Upper lobe of right lung (tissue), 1 donor: ENCODE results near the gene CAMSAP2. TPM values are rescaled to one million over a fixed set of nuclear protein-coding genes. Genes with fewer than 3 reads are reported as not detected.

Experiments used
- ATAC-seq: fragments of 200-7000 bp; cut with Tn5 transposase; one replicate; pipeline ENCODE4 v1.9.1; 2020; ENCODE audit warnings: mild to moderate bottlenecking, moderate library complexity
- DNase-seq: peaks from one replicate; pipeline ENCODE4 v3.0.0-alpha.2; 2020
- H3K27ac ChIP-seq: fragments of 200-600 bp; one replicate; pipeline ENCODE4 v1.8.0; 2022
- H3K27me3 ChIP-seq: fragments of 200-600 bp; one replicate; pipeline ENCODE4 v1.8.0; 2022; ENCODE audit warnings: mild to moderate bottlenecking
- H3K36me3 ChIP-seq: fragments of 200-600 bp; one replicate; pipeline ENCODE4 v1.8.0; 2022
- H3K4me1 ChIP-seq: fragments of 200-600 bp; one replicate; pipeline ENCODE4 v1.8.0; 2022
- H3K4me3 ChIP-seq: fragments of 200-600 bp; one replicate; pipeline ENCODE4 v1.8.0; 2022; ENCODE audit warnings: mild to moderate bottlenecking
- H3K9me3 ChIP-seq: fragments of 200-600 bp; one replicate; pipeline ENCODE4 v1.8.0; 2022
- CTCF ChIP-seq: fragments of 200-600 bp; IDR thresholded peaks from one replicate; pipeline ENCODE4 v1.8.0; 2022; ENCODE audit warnings: antibody characterized with exemption
- intact Hi-C: fragments of 100-400 bp; cut with DNase I; formaldehyde crosslinking; loops from one replicate; pipeline ENCODE4 v1.11.0; 2022
- total RNA-seq: library from RNA; stranded (reverse); fragmentation: NEBNext Ultra II Directional; extraction: Animal tissue kit (Norgen Biotek cat#: 25700); gene quantifications from one replicate; pipeline ENCODE4 v1.2.1, GENCODE V29; 2021
- donor health status: DM: no; HTN: yes; CAD: no; lungs with severe emphysema.

Gene CAMSAP2
- total RNA-seq, 1 donor from 2014 or later: 34.8 TPM

GRCh38 chr1:200887036-200887435 lies 148.3 kb downstream of the CAMSAP2 start:
- TF ChIP-seq CTCF: no peak
- H3K27me3 ChIP-seq: peaks cover 21% of the 10 kb centered on the region
- H3K9me3 ChIP-seq: no peaks in the 10 kb centered on the region
- no peak for DNase-seq
- peaks cover 17% of the 10 kb centered on the region for H3K4me1 ChIP-seq
- no peak for ATAC-seq
- H3K27ac ChIP-seq: no peak overlapping the region
- H3K4me3 ChIP-seq: no peak overlapping the region
- intact Hi-C loops: no loop called here
- H3K36me3 ChIP-seq: no peaks in the 10 kb centered on the region

GRCh38 chr1:200887772-200888348 lies 149.2 kb downstream of the CAMSAP2 start:
- Histone ChIP-seq H3K27ac (peak overlapping the region; percentile 30), H3K4me1 (peaks cover 17% of the 10 kb centered on the region), H3K27me3 (peaks cover 21% of the 10 kb centered on the region), H3K9me3 (no peaks in the 10 kb centered on the region), H3K36me3 (no peaks in the 10 kb centered on the region), H3K4me3 (peak overlapping the region; percentile 8)
- intact Hi-C loops: no loop called here
- DNase-seq: no peak
- ATAC-seq: no peak
- TF ChIP-seq CTCF: no peak

- DNase-seq (no peak), ATAC-seq (peak; percentile 65)
Measured at GRCh38 chr1:200888349-200888838, 149.7 kb downstream of the CAMSAP2 start.

GRCh38 chr1:200889571-200889970 lies 150.9 kb downstream of the CAMSAP2 start:
- no peak for DNase-seq
- no peak overlapping the region for H3K27ac ChIP-seq
- H3K4me1 ChIP-seq: peaks cover 17% of the 10 kb centered on the region
- no peak overlapping the region for H3K4me3 ChIP-seq
- H3K27me3 ChIP-seq: peaks cover 21% of the 10 kb centered on the region
- H3K36me3 ChIP-seq: no peaks in the 10 kb centered on the region
- ATAC-seq: no peak
- TF ChIP-seq CTCF: no peak
- no peaks in the 10 kb centered on the region for H3K9me3 ChIP-seq
- intact Hi-C loops: no loop called here

More at GRCh38 chr1:200888349-200888838, 149.7 kb downstream of the CAMSAP2 start:
- intact Hi-C loops: no loop called here
- Histone ChIP-seq H3K4me3 (no peak overlapping the region), H3K4me1 (peaks cover 17% of the 10 kb centered on the region), H3K9me3 (no peaks in the 10 kb centered on the region), H3K27ac (peak overlapping the region; percentile 30), H3K27me3 (peaks cover 21% of the 10 kb centered on the region), H3K36me3 (no peaks in the 10 kb centered on the region)
- no peak for TF ChIP-seq CTCF

GRCh38 chr1:200890027-200890426 lies 151.3 kb downstream of the CAMSAP2 start:
- no peaks in the 10 kb centered on the region for H3K36me3 ChIP-seq
- TF ChIP-seq CTCF: no peak
- peaks cover 17% of the 10 kb centered on the region for H3K4me1 ChIP-seq
- intact Hi-C loops: no loop called here
- no peak overlapping the region for H3K4me3 ChIP-seq
- no peak for ATAC-seq
- no peak overlapping the region for H3K27ac ChIP-seq
- H3K27me3 ChIP-seq: peaks cover 21% of the 10 kb centered on the region
- DNase-seq: no peak
- no peaks in the 10 kb centered on the region for H3K9me3 ChIP-seq
